Pancreas (tissue), 10 donors: ENCODE data around the gene GALNT10. TPM values are rescaled to one million over a fixed set of nuclear protein-coding genes. Genes with fewer than 3 reads are reported as not detected.

Experiments
- ATAC-seq, 4 donors: fragments of 200-7000 bp; cut with Tn5 transposase; one replicate each; pipeline versions ENCODE4 v1.8.0 to v1.9.1; 2020; ENCODE audit warnings: mild to moderate bottlenecking in 4 of 4, moderate library complexity in 4 of 4
- DNase-seq, 6 donors: peaks; one replicate each; pipeline ENCODE4 v3.0.0-alpha.2; 2020
- FAIRE-seq: peaks from 2 replicates; lab custom pipeline; 2012; peaks lifted over from hg19 to GRCh38; lab: Jason Lieb, UNC
- H3K27ac ChIP-seq, 4 donors: fragments of 200-600 bp; sonication (generic); 1 replicate in 3 of 4; 2 replicates in 1 of 4; pipeline versions ENCODE4 v1.5.0 to v1.8.0; 2020
- H3K27me3 ChIP-seq, 4 donors: fragments of 200-600 bp; one replicate each; pipeline ENCODE4 v1.8.0; 2021
- H3K36me3 ChIP-seq, 3 donors: fragments of 200-600 bp; sonication (generic) in 1 of 3; one replicate each; pipeline versions ENCODE4 v1.5.0 to v1.8.0; 2020 to 2021
- H3K4me1 ChIP-seq, 3 donors: fragments of 200-600 bp; one replicate each; pipeline ENCODE4 v1.8.0; 2021
- H3K4me3 ChIP-seq, 4 donors: fragments of 200-600 bp; sonication (generic) in 2 of 4; one replicate each; pipeline versions ENCODE4 v1.5.0 to v1.8.0; 2020 to 2021
- H3K9me3 ChIP-seq, 4 donors: fragments of 200-600 bp; one replicate each; pipeline ENCODE4 v1.8.0; 2021
- WGBS, 2 donors: extraction: QIAGEN DNeasy Blood & Tissue Kit; methylation state at CpG; one replicate each; pipeline ENCODE4 v1.1.7; 2013; 5-methylcytosine and 5-hydroxymethylcytosine counted together
- intact Hi-C, 3 donors: fragments of 100-400 bp; cut with DNase I; formaldehyde crosslinking; loops; one replicate each; pipeline versions ENCODE4 v1.11.1 to v1.14.2; 2022
- polyA plus RNA-seq, 2 donors: library from polyadenylated mRNA; stranded (reverse); fragments of 200-250 nt; gene quantifications; one replicate each; pipeline ENCODE4 v1.2.3, GENCODE V29; 2013
- total RNA-seq, 6 donors: library from RNA; stranded (reverse); fragmentation: NEBNext Ultra II Directional in 4 of 6; extraction: Animal tissue kit (Norgen Biotek cat#: 25700) in 4 of 6; gene quantifications; one replicate each; pipeline versions ENCODE4 v1.2.1 to v1.2.4, GENCODE V29; 2021 to 2023
- TF ChIP-seq, protein P1 (sequence below), 4 donors: fragments of 200-600 bp; sonication (generic) in 3 of 4; IDR thresholded peaks; one replicate each; pipeline versions ENCODE4 v1.5.0 to v1.8.0; 2021; ENCODE audit warnings: antibody characterized with exemption in 4 of 4
- donor health status: healthy with polysubstance abuse.
- donor health status: DM: no; HTN: no; CAD: no; lungs with moderate emphysema.
- donor health status: DM: no; HTN: no; CAD: no.
- donor health status: control.
- donor health status: control.
- donor health status: Bipolar disorder and iron deficiency.
- donor health status: DM: yes; HTN: yes; CAD: no.
- donor health status: DM: no; HTN: no; CAD: no.
- donor health status: DM: no; HTN: no; CAD: no.
- donor health status: DM: yes; HTN: yes; CAD: no.

GALNT10 gene
- total and polyA plus RNA-seq, 8 donors = 4.4 to 23.1 (median 13.4) TPM

GRCh38 chr5:154418344-154418820 is 227.8 kb downstream of the GALNT10 start:
- intact Hi-C loops = no loop called here
- Histone ChIP-seq H3K36me3 (no peaks in the 10 kb centered on the region), H3K4me3 (no peak overlapping the region), H3K27ac (peak overlapping the region in 2 of 4 donors; percentile 22 to 23), H3K9me3 (no peaks in the 10 kb centered on the region), H3K4me1 (no peaks in the 10 kb centered on the region), H3K27me3 (no peaks in the 10 kb centered on the region)
- no peak for FAIRE-seq
- TF ChIP-seq, protein P1, sequence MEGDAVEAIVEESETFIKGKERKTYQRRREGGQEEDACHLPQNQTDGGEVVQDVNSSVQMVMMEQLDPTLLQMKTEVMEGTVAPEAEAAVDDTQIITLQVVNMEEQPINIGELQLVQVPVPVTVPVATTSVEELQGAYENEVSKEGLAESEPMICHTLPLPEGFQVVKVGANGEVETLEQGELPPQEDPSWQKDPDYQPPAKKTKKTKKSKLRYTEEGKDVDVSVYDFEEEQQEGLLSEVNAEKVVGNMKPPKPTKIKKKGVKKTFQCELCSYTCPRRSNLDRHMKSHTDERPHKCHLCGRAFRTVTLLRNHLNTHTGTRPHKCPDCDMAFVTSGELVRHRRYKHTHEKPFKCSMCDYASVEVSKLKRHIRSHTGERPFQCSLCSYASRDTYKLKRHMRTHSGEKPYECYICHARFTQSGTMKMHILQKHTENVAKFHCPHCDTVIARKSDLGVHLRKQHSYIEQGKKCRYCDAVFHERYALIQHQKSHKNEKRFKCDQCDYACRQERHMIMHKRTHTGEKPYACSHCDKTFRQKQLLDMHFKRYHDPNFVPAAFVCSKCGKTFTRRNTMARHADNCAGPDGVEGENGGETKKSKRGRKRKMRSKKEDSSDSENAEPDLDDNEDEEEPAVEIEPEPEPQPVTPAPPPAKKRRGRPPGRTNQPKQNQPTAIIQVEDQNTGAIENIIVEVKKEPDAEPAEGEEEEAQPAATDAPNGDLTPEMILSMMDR (IDR thresholded peaks at IDR 0.05) = no peak
- ATAC-seq = peak in 3 of 4 donors; percentile 49 to 78 (median 65)
- 57 to 62% methylated on average over 5 of the region's 5 CpGs for WGBS, 2 donors
- DNase-seq = peak in 2 of 6 donors; percentile 8 to 27

DNA sequence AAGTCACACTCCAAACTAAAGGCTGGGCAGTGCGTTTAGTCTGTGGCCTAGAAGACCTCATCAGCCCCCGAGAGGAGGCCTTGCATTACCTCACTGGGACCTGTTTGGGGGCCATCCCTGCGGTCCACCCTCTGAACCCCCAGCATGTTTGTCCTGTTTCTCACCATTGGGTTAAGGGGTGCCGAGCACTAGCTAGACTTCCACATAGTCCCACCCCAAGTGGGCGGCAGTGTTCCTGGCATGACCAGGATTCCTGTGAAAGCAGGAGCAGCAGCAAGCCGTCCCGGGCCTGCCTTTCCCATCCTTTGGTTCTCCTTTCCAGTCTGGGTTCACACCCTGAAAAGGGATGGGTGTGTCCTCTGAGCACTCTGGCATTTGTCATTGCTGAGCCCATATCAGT is 228.7 kb downstream of the GALNT10 start:
- FAIRE-seq (no peak), DNase-seq (no peak)
- TF ChIP-seq, protein P1 (IDR thresholded peaks at IDR 0.05) = no peak

DNA sequence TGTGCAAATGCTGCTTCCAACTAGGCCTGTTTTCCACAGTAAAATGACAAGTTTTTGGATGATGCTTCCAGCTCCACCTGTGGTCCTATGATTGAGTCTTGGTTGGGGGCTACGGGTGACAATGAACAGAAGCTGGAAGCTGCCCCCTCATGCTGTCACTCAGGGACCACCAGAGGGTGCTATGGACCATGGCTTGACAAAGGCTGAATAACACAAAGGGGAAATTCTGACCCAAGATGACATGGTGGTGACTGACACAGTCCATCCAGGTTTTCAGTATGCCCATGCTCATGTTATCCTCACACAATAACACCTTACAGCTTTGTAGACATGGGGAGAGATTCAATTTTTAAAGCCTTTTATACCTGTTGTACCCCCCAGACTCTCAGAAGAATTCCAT is 231.3 kb downstream of the GALNT10 start:
- no peaks in the 10 kb centered on the region for H3K9me3 ChIP-seq
- intact Hi-C loops = no loop called here
- peaks cover 0 to 6% (median 0%) of the 10 kb centered on the region in 3 donors for H3K4me1 ChIP-seq
- no peaks in the 10 kb centered on the region for H3K27me3 ChIP-seq
- WGBS, 2 donors = 73 to 87% methylated on average over 1 of the region's 1 CpG
- H3K36me3 ChIP-seq = no peaks in the 10 kb centered on the region
- no peak for DNase-seq
- TF ChIP-seq, protein P1 (IDR thresholded peaks at IDR 0.05) = no peak
- H3K4me3 ChIP-seq = no peak overlapping the region
- no peak for ATAC-seq
- H3K27ac ChIP-seq = no peak overlapping the region
- FAIRE-seq = no peak

More for the DNA sequence above, 228.7 kb downstream of the GALNT10 start:
- H3K27me3 ChIP-seq = no peaks in the 10 kb centered on the region
- no peaks in the 10 kb centered on the region for H3K9me3 ChIP-seq
- H3K36me3 ChIP-seq = no peaks in the 10 kb centered on the region
- no peak for ATAC-seq
- 90 to 96% methylated on average over 7 of the region's 7 CpGs for WGBS, 2 donors
- intact Hi-C loops = no loop called here
- H3K4me1 ChIP-seq = peaks cover 0 to 4% (median 0%) of the 10 kb centered on the region in 3 donors
- no peak overlapping the region for H3K4me3 ChIP-seq
- H3K27ac ChIP-seq = no peak overlapping the region

DNA sequence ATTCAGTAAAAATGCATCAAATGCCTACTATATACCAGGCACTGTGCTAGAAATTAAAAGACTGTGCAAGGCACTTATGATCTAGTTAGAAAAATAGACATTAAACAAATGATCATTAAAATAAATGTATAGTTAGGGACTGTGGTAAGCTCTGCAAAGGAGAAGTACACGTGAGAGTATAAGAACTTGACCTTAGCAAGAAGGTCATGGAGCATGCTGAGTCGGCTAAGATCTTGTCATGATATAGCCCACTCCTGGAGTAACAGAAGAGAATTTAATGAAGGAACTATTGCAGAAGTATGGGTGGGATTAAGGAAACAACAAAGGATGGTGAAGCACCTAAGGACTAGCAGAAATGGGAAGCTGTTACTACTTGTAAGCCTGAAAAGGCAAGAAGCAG is 231.8 kb downstream of the GALNT10 start:
- intact Hi-C loops = no loop called here
- ATAC-seq (no peak), DNase-seq (no peak), FAIRE-seq (no peak)
- Histone ChIP-seq H3K27me3 (no peaks in the 10 kb centered on the region), H3K9me3 (no peaks in the 10 kb centered on the region), H3K4me3 (no peak overlapping the region), H3K36me3 (no peaks in the 10 kb centered on the region), H3K4me1 (peaks cover 0 to 6% (median 0%) of the 10 kb centered on the region in 3 donors), H3K27ac (no peak overlapping the region)
- 84 to 89% methylated on average over 2 of the region's 2 CpGs for WGBS, 2 donors
- TF ChIP-seq, protein P1 (IDR thresholded peaks at IDR 0.05) = no peak

DNA sequence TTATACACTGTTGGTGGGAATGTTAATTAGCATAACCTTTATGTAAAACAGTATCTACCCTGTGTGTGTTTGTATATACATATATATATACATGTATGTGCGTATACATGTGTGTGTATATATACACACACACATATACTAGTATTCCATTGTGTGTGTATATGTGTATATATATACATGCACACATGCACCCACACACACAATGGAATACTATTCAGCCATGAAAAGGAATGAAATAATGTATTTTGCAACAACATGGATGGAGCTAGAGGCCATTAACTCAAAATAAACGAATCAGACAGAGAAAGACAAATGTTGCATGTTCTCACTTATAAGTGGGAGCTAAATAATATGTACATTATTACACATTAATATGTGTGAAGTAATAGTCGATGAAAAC is 237.7 kb downstream of the GALNT10 start:
- no peak for FAIRE-seq
- Histone ChIP-seq H3K36me3 (no peaks in the 10 kb centered on the region), H3K27ac (no peak overlapping the region), H3K27me3 (no peaks in the 10 kb centered on the region), H3K4me3 (no peak overlapping the region), H3K4me1 (peaks cover 0 to 6% (median 0%) of the 10 kb centered on the region in 3 donors), H3K9me3 (no peaks in the 10 kb centered on the region)
- WGBS, 2 donors = 96 to 97% methylated on average over 3 of the region's 3 CpGs
- ATAC-seq = no peak
- DNase-seq = no peak
- intact Hi-C loops = no loop called here
- TF ChIP-seq, protein P1 (IDR thresholded peaks at IDR 0.05) = no peak
